Neural cell (in vitro differentiated cells): ENCODE data around the gene MEAK7. TPM values are rescaled to one million over a fixed set of nuclear protein-coding genes. Genes with fewer than 3 reads are reported as not detected.

ENCODE experiments used
- H2AFZ ChIP-seq: fragments of 200-600, 300-800 bp; sonication (generic), shearing (Covaris generic); 2 replicates; pipeline ENCODE4 v1.6.0; 2014; ENCODE audit warnings: low read depth, mild to moderate bottlenecking, antibody characterized with exemption, low read length, moderate library complexity
- H3F3A ChIP-seq: fragments of 200-600 bp; shearing (Covaris generic); 2 replicates; pipeline ENCODE4 v1.6.1; 2016; ENCODE audit warnings: mild to moderate bottlenecking, moderate library complexity, mixed read lengths, antibody characterized with exemption, low read length; ENCODE audit not compliant: insufficient read depth, poor library complexity, severe bottlenecking
- H3K27ac ChIP-seq: fragments of 200-600, 300-800 bp; sonication (generic), shearing (Covaris generic); 2 replicates; pipeline ENCODE4 v1.5.1; 2014; ENCODE audit warnings: mild to moderate bottlenecking, low read length, moderate library complexity
- H3K27me3 ChIP-seq: fragments of 300-800, 200-600 bp; sonication (generic), shearing (Covaris generic); 2 replicates; pipeline ENCODE4 v1.6.0; 2014; ENCODE audit warnings: mild to moderate bottlenecking, low read depth, low read length, moderate library complexity; ENCODE audit not compliant: insufficient read depth
- H3K36me3 ChIP-seq: fragments of 300-800, 200-600 bp; sonication (generic), shearing (Covaris generic); 2 replicates; pipeline ENCODE4 v1.5.1; 2014; ENCODE audit warnings: mild to moderate bottlenecking, antibody characterized with exemption, low read length, moderate library complexity; ENCODE audit not compliant: insufficient read depth
- H3K4me2 ChIP-seq: fragments of 300-800, 200-600 bp; sonication (generic), shearing (Covaris generic); 2 replicates; pipeline ENCODE4 v1.6.0; 2014; ENCODE audit warnings: mild to moderate bottlenecking, low read length
- H3K4me3 ChIP-seq: fragments of 300-800, 200-600 bp; sonication (generic), shearing (Covaris generic); 2 replicates; pipeline ENCODE4 v1.5.1; 2014; ENCODE audit warnings: mild to moderate bottlenecking, low read length, moderate library complexity
- H3K79me2 ChIP-seq: fragments of 200-600 bp; shearing (Covaris generic); replicated peaks from 2 replicates; pipeline ENCODE4 v1.6.0; 2014; ENCODE audit warnings: mild to moderate bottlenecking, low read length, moderate library complexity; ENCODE audit not compliant: insufficient read depth
- H3K9ac ChIP-seq: fragments of 300-800, 200-600 bp; sonication (generic), shearing (Covaris generic); 2 replicates; pipeline ENCODE4 v1.6.1; 2016; ENCODE audit warnings: mild to moderate bottlenecking, low read length, mixed read lengths
- H3K9me2 ChIP-seq: fragments of 200-600 bp; shearing (Covaris generic); 2 replicates; pipeline ENCODE4 v1.6.1; 2016; ENCODE audit warnings: mild to moderate bottlenecking, low read length, mixed read lengths; ENCODE audit not compliant: insufficient read depth
- H3K9me3 ChIP-seq: fragments of 200-600, 300-800 bp; sonication (generic), shearing (Covaris generic); 2 replicates; pipeline ENCODE4 v1.6.1; 2016; ENCODE audit warnings: mild to moderate bottlenecking, mixed run types, low read length, moderate library complexity, mixed read lengths
- H4K20me1 ChIP-seq: fragments of 200-600 bp; shearing (Covaris generic); 2 replicates; pipeline ENCODE4 v1.6.1; 2016; ENCODE audit warnings: mild to moderate bottlenecking, mixed run types; ENCODE audit not compliant: insufficient read depth
- CTCF ChIP-seq: fragments of 450-650 bp; IDR thresholded peaks from 2 replicates; pipeline ENCODE4 v1.5.1; 2014; ENCODE audit warnings: antibody characterized with exemption, mild to moderate bottlenecking, moderate library complexity; ENCODE audit not compliant: poor library complexity, severe bottlenecking
- EP300 ChIP-seq: fragments of 450-650 bp; conservative IDR thresholded peaks from 2 replicates; pipeline ENCODE4 v1.6.1; 2014; ENCODE audit warnings: antibody characterized with exemption, mild to moderate bottlenecking, moderate library complexity; ENCODE audit not compliant: poor library complexity, severe bottlenecking
- EZH2 ChIP-seq: fragments of 200-600, 300-800 bp; shearing (Covaris generic), sonication (generic); IDR thresholded peaks from 2 replicates; pipeline ENCODE4 v1.6.1; 2014; ENCODE audit warnings: antibody characterized with exemption, low read length, borderline replicate concordance, mild to moderate bottlenecking; ENCODE audit not compliant: insufficient read depth, poor library complexity, severe bottlenecking
- POLR2AphosphoS5 ChIP-seq: IDR thresholded peaks from 2 replicates; pipeline ENCODE4 v1.6.1; 2012
- RAD21 ChIP-seq: fragments of 450-650 bp; conservative IDR thresholded peaks from 2 replicates; pipeline ENCODE4 v1.6.1; 2014; ENCODE audit warnings: antibody characterized with exemption, mild to moderate bottlenecking, moderate library complexity
- SMC3 ChIP-seq: fragments of 450-650 bp; conservative IDR thresholded peaks from 2 replicates; pipeline ENCODE4 v1.6.1; 2014; ENCODE audit warnings: antibody characterized with exemption, mild to moderate bottlenecking, moderate library complexity; ENCODE audit not compliant: poor library complexity
- TAF1 ChIP-seq: IDR thresholded peaks from 2 replicates; pipeline ENCODE4 v1.6.1; 2012; ENCODE audit warnings: low read depth
- polyA plus RNA-seq: library from polyadenylated mRNA; depleted of rRNA; stranded (reverse); fragments of >200 nt; gene quantifications from 2 replicates; pipeline ENCODE4 v1.2.3, GENCODE V29; 2014
- TF ChIP-seq, protein P1 (sequence below): IDR thresholded peaks from 2 replicates; pipeline ENCODE4 v1.6.1; 2012; ENCODE audit warnings: borderline replicate concordance

MEAK7 gene
- polyA plus RNA-seq, 1 donor from 2014 or later: 12.4 TPM

GRCh38 chr16:84501077-84501735, 3.3 kb downstream of the MEAK7 start:
- no peaks in the 10 kb centered on the region for H3K27me3 ChIP-seq
- TF ChIP-seq POLR2AphosphoS5 (no peak), RAD21 (no peak), EP300 (no peak), SMC3 (no peak)
- TF ChIP-seq, protein P1, sequence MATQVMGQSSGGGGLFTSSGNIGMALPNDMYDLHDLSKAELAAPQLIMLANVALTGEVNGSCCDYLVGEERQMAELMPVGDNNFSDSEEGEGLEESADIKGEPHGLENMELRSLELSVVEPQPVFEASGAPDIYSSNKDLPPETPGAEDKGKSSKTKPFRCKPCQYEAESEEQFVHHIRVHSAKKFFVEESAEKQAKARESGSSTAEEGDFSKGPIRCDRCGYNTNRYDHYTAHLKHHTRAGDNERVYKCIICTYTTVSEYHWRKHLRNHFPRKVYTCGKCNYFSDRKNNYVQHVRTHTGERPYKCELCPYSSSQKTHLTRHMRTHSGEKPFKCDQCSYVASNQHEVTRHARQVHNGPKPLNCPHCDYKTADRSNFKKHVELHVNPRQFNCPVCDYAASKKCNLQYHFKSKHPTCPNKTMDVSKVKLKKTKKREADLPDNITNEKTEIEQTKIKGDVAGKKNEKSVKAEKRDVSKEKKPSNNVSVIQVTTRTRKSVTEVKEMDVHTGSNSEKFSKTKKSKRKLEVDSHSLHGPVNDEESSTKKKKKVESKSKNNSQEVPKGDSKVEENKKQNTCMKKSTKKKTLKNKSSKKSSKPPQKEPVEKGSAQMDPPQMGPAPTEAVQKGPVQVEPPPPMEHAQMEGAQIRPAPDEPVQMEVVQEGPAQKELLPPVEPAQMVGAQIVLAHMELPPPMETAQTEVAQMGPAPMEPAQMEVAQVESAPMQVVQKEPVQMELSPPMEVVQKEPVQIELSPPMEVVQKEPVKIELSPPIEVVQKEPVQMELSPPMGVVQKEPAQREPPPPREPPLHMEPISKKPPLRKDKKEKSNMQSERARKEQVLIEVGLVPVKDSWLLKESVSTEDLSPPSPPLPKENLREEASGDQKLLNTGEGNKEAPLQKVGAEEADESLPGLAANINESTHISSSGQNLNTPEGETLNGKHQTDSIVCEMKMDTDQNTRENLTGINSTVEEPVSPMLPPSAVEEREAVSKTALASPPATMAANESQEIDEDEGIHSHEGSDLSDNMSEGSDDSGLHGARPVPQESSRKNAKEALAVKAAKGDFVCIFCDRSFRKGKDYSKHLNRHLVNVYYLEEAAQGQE: no peak
- H3K9ac ChIP-seq: no peak overlapping the region
- H3K4me3 ChIP-seq: no peak overlapping the region
- no peaks in the 10 kb centered on the region for H3K36me3 ChIP-seq
- H3K9me3 ChIP-seq: no peaks in the 10 kb centered on the region
- no peak overlapping the region for H3K27ac ChIP-seq
- no peak overlapping the region for H2AFZ ChIP-seq
- H3F3A ChIP-seq: no peaks in the 10 kb centered on the region
- no peak overlapping the region for H3K4me2 ChIP-seq
- no peaks in the 10 kb centered on the region for H3K9me2 ChIP-seq
- no peaks in the 10 kb centered on the region for H4K20me1 ChIP-seq
- peaks cover 13% of the 10 kb centered on the region for H3K79me2 ChIP-seq

GRCh38 chr16:84500531-84500930, 3.9 kb downstream of the MEAK7 start:
- Histone ChIP-seq H3K4me3 (no peak overlapping the region), H3K9ac (no peak overlapping the region), H2AFZ (no peak overlapping the region), H4K20me1 (no peaks in the 10 kb centered on the region), H3K4me2 (no peak overlapping the region), H3K9me3 (no peaks in the 10 kb centered on the region), H3K9me2 (no peaks in the 10 kb centered on the region), H3K36me3 (no peaks in the 10 kb centered on the region), H3K79me2 (peaks cover 13% of the 10 kb centered on the region), H3K27me3 (no peaks in the 10 kb centered on the region), H3K27ac (no peak overlapping the region), H3F3A (no peaks in the 10 kb centered on the region)
- TF ChIP-seq SMC3: no peak
- no peak for TF ChIP-seq POLR2AphosphoS5
- no peak for TF ChIP-seq EP300
- no peak for TF ChIP-seq TAF1
- no peak for TF ChIP-seq CTCF

- Histone ChIP-seq H3K27ac (no peak overlapping the region), H3K79me2 (peaks cover 13% of the 10 kb centered on the region), H3K9me3 (no peaks in the 10 kb centered on the region), H3K9me2 (no peaks in the 10 kb centered on the region), H2AFZ (no peak overlapping the region), H3K4me2 (no peak overlapping the region), H3K4me3 (no peak overlapping the region), H3K27me3 (no peaks in the 10 kb centered on the region), H3K9ac (no peak overlapping the region), H3K36me3 (peaks cover 6% of the 10 kb centered on the region), H3F3A (no peaks in the 10 kb centered on the region), H4K20me1 (no peaks in the 10 kb centered on the region)
- TF ChIP-seq EZH2: no peak
These were observed 4.8 kb downstream of the MEAK7 start for GRCh38 chr16:84499638-84500037.
